Measurements from ENCODE around the gene UBLCP1.
"Not testable (repeated sequence)": the region's sequence is repeated elsewhere in the genome, so short reads cannot be mapped to it uniquely, and the experiment has no call there.

UBLCP1 gene

GRCh38 chr5:159241946-159242552, 21.0 kb upstream of the UBLCP1 start:
- Mint-ChIP-seq H3K27ac (peak overlapping the region; percentile 56), H3K9me3 (no peaks in the 10 kb centered on the region), H3K36me3 (no peaks in the 10 kb centered on the region), H3K4me1 (peaks cover 60% of the 10 kb centered on the region), H3K4me3 (peak overlapping the region; percentile 45), H3K27me3 (no peaks in the 10 kb centered on the region)

- H3K4me3 Mint-ChIP-seq: peak overlapping the region; percentile 45
- no peaks in the 10 kb centered on the region for H3K27me3 Mint-ChIP-seq
- no peaks in the 10 kb centered on the region for H3K36me3 Mint-ChIP-seq
- H3K27ac Mint-ChIP-seq: peak overlapping the region; percentile 56
- H3K4me1 Mint-ChIP-seq: peaks cover 60% of the 10 kb centered on the region
- H3K9me3 Mint-ChIP-seq: no peaks in the 10 kb centered on the region
These were observed 20.4 kb upstream of the UBLCP1 start for GRCh38 chr5:159242656-159243055.

- peaks cover 60% of the 10 kb centered on the region for H3K4me1 Mint-ChIP-seq
- peak overlapping the region; percentile 23 for H3K4me3 Mint-ChIP-seq
- H3K27me3 Mint-ChIP-seq: peaks cover 1% of the 10 kb centered on the region
- no peaks in the 10 kb centered on the region for H3K9me3 Mint-ChIP-seq
- no peaks in the 10 kb centered on the region for H3K36me3 Mint-ChIP-seq
- peak overlapping the region; percentile 62 for H3K27ac Mint-ChIP-seq
These were observed 19.7 kb upstream of the UBLCP1 start for GRCh38 chr5:159243385-159243784.

- Mint-ChIP-seq H3K36me3 (no peaks in the 10 kb centered on the region), H3K4me3 (no peak overlapping the region), H3K27ac (no peak overlapping the region), H3K27me3 (peaks cover 1% of the 10 kb centered on the region), H3K9me3 (no peaks in the 10 kb centered on the region), H3K4me1 (peaks cover 58% of the 10 kb centered on the region)
These were observed 18.9 kb upstream of the UBLCP1 start for GRCh38 chr5:159244163-159244562.

- H3K4me1 Mint-ChIP-seq: peaks cover 50% of the 10 kb centered on the region
- no peaks in the 10 kb centered on the region for H3K9me3 Mint-ChIP-seq
- no peak overlapping the region for H3K4me3 Mint-ChIP-seq
- H3K27me3 Mint-ChIP-seq: peaks cover 1% of the 10 kb centered on the region
- H3K36me3 Mint-ChIP-seq: no peaks in the 10 kb centered on the region
- no peak overlapping the region for H3K27ac Mint-ChIP-seq
These were observed 18.2 kb upstream of the UBLCP1 start for GRCh38 chr5:159244890-159245289.

GRCh38 chr5:159249158-159249557, 13.9 kb upstream of the UBLCP1 start:
- no peak overlapping the region for H3K4me3 Mint-ChIP-seq
- no peak overlapping the region for H3K27ac Mint-ChIP-seq
- H3K36me3 Mint-ChIP-seq: no peaks in the 10 kb centered on the region
- peaks cover 1% of the 10 kb centered on the region for H3K27me3 Mint-ChIP-seq
- no peaks in the 10 kb centered on the region for H3K9me3 Mint-ChIP-seq
- H3K4me1 Mint-ChIP-seq: peaks cover 10% of the 10 kb centered on the region

GRCh38 chr5:159252195-159252594, 10.9 kb upstream of the UBLCP1 start:
- H3K4me1 Mint-ChIP-seq: peaks cover 2% of the 10 kb centered on the region
- no peak overlapping the region for H3K4me3 Mint-ChIP-seq
- H3K36me3 Mint-ChIP-seq: no peaks in the 10 kb centered on the region

GRCh38 chr5:159257007-159257406, 6.1 kb upstream of the UBLCP1 start:
- Mint-ChIP-seq H3K36me3 (no peaks in the 10 kb centered on the region), H3K4me3 (no peak overlapping the region), H3K4me1 (peaks cover 18% of the 10 kb centered on the region), H3K27me3 (no peaks in the 10 kb centered on the region), H3K27ac (no peak overlapping the region), H3K9me3 (no peaks in the 10 kb centered on the region)

More at GRCh38 chr5:159252195-159252594, 10.9 kb upstream of the UBLCP1 start:
- Mint-ChIP-seq H3K9me3 (no peaks in the 10 kb centered on the region), H3K27ac (no peak overlapping the region), H3K27me3 (peaks cover 1% of the 10 kb centered on the region)

GRCh38 chr5:159257629-159258283, 5.3 kb upstream of the UBLCP1 start:
- no peak overlapping the region for H3K4me3 Mint-ChIP-seq
- peaks cover 23% of the 10 kb centered on the region for H3K4me1 Mint-ChIP-seq
- H3K9me3 Mint-ChIP-seq: no peaks in the 10 kb centered on the region
- no peaks in the 10 kb centered on the region for H3K27me3 Mint-ChIP-seq
- no peaks in the 10 kb centered on the region for H3K36me3 Mint-ChIP-seq
- no peak overlapping the region for H3K27ac Mint-ChIP-seq

GRCh38 chr5:159258361-159258760, 4.7 kb upstream of the UBLCP1 start:
- H3K4me1 Mint-ChIP-seq: peaks cover 26% of the 10 kb centered on the region

GRCh38 chr5:159260212-159260611, 2.9 kb upstream of the UBLCP1 start:
- Mint-ChIP-seq H3K4me1 (peaks cover 40% of the 10 kb centered on the region), H3K27ac (peak overlapping the region; percentile 66)
- H3K27me3 Mint-ChIP-seq, H3K9me3 Mint-ChIP-seq, H3K36me3 Mint-ChIP-seq, H3K4me3 Mint-ChIP-seq: not testable (repeated sequence)

More at GRCh38 chr5:159258361-159258760, 4.7 kb upstream of the UBLCP1 start:
- H3K27me3 Mint-ChIP-seq: no peaks in the 10 kb centered on the region
- no peaks in the 10 kb centered on the region for H3K9me3 Mint-ChIP-seq
- H3K36me3 Mint-ChIP-seq: no peaks in the 10 kb centered on the region
- no peak overlapping the region for H3K4me3 Mint-ChIP-seq
- H3K27ac Mint-ChIP-seq: no peak overlapping the region

GRCh38 chr5:159262472-159262858, 625 bp upstream of the UBLCP1 start:
- H3K27me3 Mint-ChIP-seq: no peaks in the 10 kb centered on the region
- peaks cover 14% of the 10 kb centered on the region for H3K36me3 Mint-ChIP-seq
- peaks cover 50% of the 10 kb centered on the region for H3K4me1 Mint-ChIP-seq
- H3K4me3 Mint-ChIP-seq: peak overlapping the region; percentile 99
- H3K27ac Mint-ChIP-seq: peak overlapping the region; percentile 99
- no peaks in the 10 kb centered on the region for H3K9me3 Mint-ChIP-seq

- peak overlapping the region; percentile 99 for H3K4me3 Mint-ChIP-seq
- H3K27me3 Mint-ChIP-seq: no peaks in the 10 kb centered on the region
- peaks cover 60% of the 10 kb centered on the region for H3K4me1 Mint-ChIP-seq
- peak overlapping the region; percentile 99 for H3K27ac Mint-ChIP-seq
- no peaks in the 10 kb centered on the region for H3K9me3 Mint-ChIP-seq
- H3K36me3 Mint-ChIP-seq: peaks cover 14% of the 10 kb centered on the region
These were observed 447 bp downstream of the UBLCP1 start for GRCh38 chr5:159263569-159263905.

GRCh38 chr5:159266764-159267163, 3.7 kb downstream of the UBLCP1 start:
- not testable (repeated sequence) for H3K4me3 Mint-ChIP-seq, H3K9me3 Mint-ChIP-seq, H3K27me3 Mint-ChIP-seq, H3K27ac Mint-ChIP-seq
- Mint-ChIP-seq H3K4me1 (peaks cover 67% of the 10 kb centered on the region), H3K36me3 (peaks cover 26% of the 10 kb centered on the region)

- peak overlapping the region; percentile 69 for H3K27ac Mint-ChIP-seq
- H3K9me3 Mint-ChIP-seq: no peaks in the 10 kb centered on the region
- peaks cover 30% of the 10 kb centered on the region for H3K36me3 Mint-ChIP-seq
- no peaks in the 10 kb centered on the region for H3K27me3 Mint-ChIP-seq
- H3K4me3 Mint-ChIP-seq: no peak overlapping the region
- H3K4me1 Mint-ChIP-seq: peaks cover 58% of the 10 kb centered on the region
These were observed 6.6 kb downstream of the UBLCP1 start for GRCh38 chr5:159269723-159270122.

GRCh38 chr5:159273923-159274322, 10.8 kb downstream of the UBLCP1 start:
- Mint-ChIP-seq H3K36me3 (peaks cover 26% of the 10 kb centered on the region), H3K4me3 (no peak overlapping the region), H3K4me1 (peaks cover 50% of the 10 kb centered on the region), H3K9me3 (no peaks in the 10 kb centered on the region), H3K27me3 (no peaks in the 10 kb centered on the region), H3K27ac (peak overlapping the region; percentile 23)

- Mint-ChIP-seq H3K4me1 (peaks cover 43% of the 10 kb centered on the region), H3K9me3 (no peaks in the 10 kb centered on the region), H3K36me3 (peaks cover 26% of the 10 kb centered on the region), H3K4me3 (no peak overlapping the region), H3K27ac (peak overlapping the region; percentile 65), H3K27me3 (no peaks in the 10 kb centered on the region)
These were observed 11.6 kb downstream of the UBLCP1 start for GRCh38 chr5:159274676-159275075.
